HepG2 (cell line): ENCODE data around the gene CTRL. TPM values are rescaled to one million over a fixed set of nuclear protein-coding genes. Genes with fewer than 3 reads are reported as not detected.

Source experiments
- ATAC-seq: fragments of 200-7000 bp; cut with Tn5 transposase; 3 replicates; pipeline ENCODE4 v1.9.1; 2020; ENCODE audit warnings: mild to moderate bottlenecking, moderate library complexity
- BruUV-seq: library from RNA; stranded (reverse); fragments of 400-500 nt; replicated peaks from 2 replicates; lab custom pipeline; 2021; lab: Mats Ljungman, UMichigan
- CTCF ChIA-PET: fragments of 300-600 bp; formaldehyde crosslinking; extraction: SDS; loops from one replicate; lab custom pipeline; 2021; ENCODE audit warnings: low total read pairs, inconsistent platforms, low intra/inter-chr PET ratio; lab: Yijun Ruan, JAX
- POLR2A ChIA-PET: fragments of 350-600 bp; sonication (Branson Sonifier 250); formaldehyde crosslinking; loops from one replicate; lab custom pipeline; 2020; ENCODE audit warnings: antibody characterized with exemption, inconsistent platforms; lab: Yijun Ruan, JAX
- DNase-seq: peaks from one replicate; pipeline ENCODE4 v3.0.0-alpha.2; 2015; ENCODE audit warnings: low spot score
- FAIRE-seq: peaks from 3 replicates; lab custom pipeline; 2011; peaks lifted over from hg19 to GRCh38; lab: Jason Lieb, UNC
- H2AFZ ChIP-seq: one replicate; pipeline ENCODE4 v1.6.1; 2011; ENCODE audit warnings: low read length, inconsistent platforms
- H3K27ac ChIP-seq: fragments of 300-600 bp; 3 replicates; pipeline ENCODE4 v1.8.0; 2011; ENCODE audit warnings: mixed run types, mild to moderate bottlenecking, mixed read lengths, low read length, inconsistent platforms; ENCODE audit not compliant: insufficient read depth; ENCODE audit errors: extremely low read length
- H3K27me3 ChIP-seq, 2 experiments: fragments of 200-600 bp in 1 of 2; 2 replicates in 1 of 2; 3 replicates in 1 of 2; pipeline versions ENCODE4 v1.6.0 to v1.8.0; 2011; ENCODE audit warnings: low read length in 2 of 2, mild to moderate bottlenecking in 2 of 2, moderate library complexity in 2 of 2, inconsistent platforms in 1 of 2; ENCODE audit not compliant: insufficient read depth in 2 of 2, control insufficient read depth in 1 of 2
- H3K36me3 ChIP-seq, 2 experiments: fragments of 200-600 bp in 1 of 2; replicated peaks in 1 of 2; 2 replicates in 1 of 2; 3 replicates in 1 of 2; pipeline versions ENCODE4 v1.5.1 to v1.8.0; 2011; ENCODE audit warnings: low read length in 2 of 2, inconsistent platforms in 1 of 2; ENCODE audit not compliant: insufficient read depth in 2 of 2, control insufficient read depth in 1 of 2
- H3K4me1 ChIP-seq: 2 replicates; pipeline ENCODE4 v1.5.1; 2012; ENCODE audit warnings: low read length, inconsistent platforms; ENCODE audit not compliant: insufficient read depth
- H3K4me2 ChIP-seq: 2 replicates; pipeline ENCODE4 v1.6.0; 2011; ENCODE audit warnings: low read depth, low read length, inconsistent platforms
- H3K4me3 ChIP-seq, 3 experiments: fragments of 200-600 bp in 1 of 3; sonication (generic), shearing (Covaris generic) in 1 of 3; replicated peaks in 1 of 3; 2 replicates each; pipeline ENCODE4 v1.5.1; 2011 to 2016; ENCODE audit warnings: low read length in 3 of 3, inconsistent platforms in 2 of 3, low read depth in 2 of 3, mild to moderate bottlenecking in 2 of 3, control low read depth in 1 of 3, mixed read lengths in 1 of 3; ENCODE audit not compliant: insufficient read depth in 1 of 3
- H3K79me2 ChIP-seq: one replicate; pipeline ENCODE4 v1.6.1; 2011; ENCODE audit warnings: low read length, inconsistent platforms; ENCODE audit not compliant: insufficient read depth
- H3K9ac ChIP-seq: 2 replicates; pipeline ENCODE4 v1.6.0; 2011; ENCODE audit warnings: mild to moderate bottlenecking, low read depth, low read length, inconsistent platforms; ENCODE audit not compliant: insufficient read depth
- H3K9me3 ChIP-seq: 2 replicates; pipeline ENCODE4 v1.5.1; 2012; ENCODE audit warnings: mild to moderate bottlenecking, low read length
- H4K20me1 ChIP-seq: 2 replicates; pipeline ENCODE4 v1.6.0; 2011; ENCODE audit warnings: inconsistent platforms, mild to moderate bottlenecking, low read length, moderate library complexity; ENCODE audit not compliant: insufficient read depth
- PHB2 ChIP-seq: fragments of 450-650 bp; IDR thresholded peaks from 2 replicates; pipeline ENCODE4 v1.6.1; 2018; ENCODE audit not compliant: partially characterized antibody
- XRCC5 ChIP-seq: fragments of 200-400 bp; formaldehyde crosslinking; optimal IDR thresholded peaks from 2 replicates; pipeline ENCODE3; 2017; ENCODE audit warnings: mild to moderate bottlenecking, low read length
- ZKSCAN5 ChIP-seq: sonication (generic); formaldehyde crosslinking; IDR thresholded peaks from 2 replicates; pipeline ENCODE4 v1.5.1; 2020; ENCODE audit warnings: mild to moderate bottlenecking, missing genetic modification reagents
- ZNF142 ChIP-seq: sonication (generic); formaldehyde crosslinking; IDR thresholded peaks from 2 replicates; pipeline ENCODE4 v1.4.0; 2020; ENCODE audit warnings: missing genetic modification reagents
- ZNF24 ChIP-seq: fragments of 450-650 bp; IDR thresholded peaks from 2 replicates; pipeline ENCODE4 v1.6.1; 2017; ENCODE audit warnings: antibody characterized with exemption, mild to moderate bottlenecking
- ZNF343 ChIP-seq: sonication (generic); formaldehyde crosslinking; IDR thresholded peaks from 2 replicates; pipeline ENCODE4 v1.4.0; 2020; ENCODE audit warnings: mild to moderate bottlenecking, missing genetic modification reagents
- ZNF567 ChIP-seq: sonication (generic); formaldehyde crosslinking; IDR thresholded peaks from 2 replicates; pipeline ENCODE4 v1.8.1; 2023; ENCODE audit warnings: mild to moderate bottlenecking, missing genetic modification reagents, borderline replicate concordance
- ZNF768 ChIP-seq: sonication (generic); formaldehyde crosslinking; IDR thresholded peaks from 2 replicates; pipeline ENCODE4 v1.4.0; 2020; ENCODE audit warnings: missing genetic modification reagents
- ZNF800 ChIP-seq: sonication (generic); formaldehyde crosslinking; IDR thresholded peaks from 2 replicates; pipeline ENCODE4 v1.4.0; 2020; ENCODE audit warnings: missing genetic modification reagents
- ZNF878 ChIP-seq: sonication (generic); formaldehyde crosslinking; IDR thresholded peaks from 2 replicates; pipeline ENCODE4 v1.8.1; 2023; ENCODE audit warnings: mild to moderate bottlenecking, missing genetic modification reagents, moderate library complexity
- ZXDC ChIP-seq: sonication (generic); formaldehyde crosslinking; IDR thresholded peaks from 2 replicates; pipeline ENCODE4 v1.5.0; 2020; ENCODE audit warnings: mild to moderate bottlenecking, missing genetic modification reagents
- WGBS: methylation state at CpG from one replicate; pipeline ENCODE4 v1.1.6; 2017; ENCODE audit warnings: low lambda C conversion rate; 5-methylcytosine and 5-hydroxymethylcytosine counted together
- in situ Hi-C: cut with HindIII; loops from 2 replicates; pipeline ENCODE4 v1.10.0; 2017; ENCODE audit warnings: low pct_unique_long_range_greater_than_20kb; ENCODE audit not compliant: extremely low pct_ligation_motif_present
- intact Hi-C: fragments of 100-400 bp; cut with micrococcal nuclease; formaldehyde crosslinking; loops from one replicate; pipeline ENCODE4 v1.10.0; 2022; ENCODE audit not compliant: unreplicated experiment
- polyA plus RNA-seq, 8 experiments: library from polyadenylated mRNA; depleted of rRNA in 3 of 8; stranded (reverse) in 7 of 8; unstranded in 1 of 8; fragments of >200 nt; fragmentation: Illumina TruSeq in 4 of 8; extraction: Trizol in 4 of 8; gene quantifications; 2 replicates each; pipeline versions ENCODE4 v1.2.1 to v1.2.3, GENCODE V29; 2011 to 2016; ENCODE audit warnings: low read depth in 4 of 8, missing spikeins in 1 of 8, mixed read lengths in 1 of 8; ENCODE audit not compliant: insufficient read depth in 1 of 8
- total RNA-seq, 5 experiments: library from RNA; depleted of rRNA; stranded (reverse); fragments of >200 nt; fragmentation: Illumina TruSeq; extraction: Trizol; gene quantifications; 2 replicates each; pipeline ENCODE4 v1.2.3, GENCODE V29; 2016; ENCODE audit warnings: low read depth in 1 of 5

CTRL gene
- total and polyA plus RNA-seq, 2 of the 13 experiments (the other 11 are each of a cell fraction or from before 2014, with no cell fraction given), result 1.9 to 2.7 TPM

- POLR2A ChIA-PET, result interaction anchor here (0.6 to 12.9 kb wide), 10 partner anchors 10 to 149 kb away, joined by 4 to 226 read pairs (median 10); partner anchors contain the start of genes DDX28, DUS2, LCAT and PSMB10
- CTCF ChIA-PET, result interaction anchor here (1.8 kb wide), 1 partner anchor 24 kb away, joined by 3 read pairs; no protein-coding TSS in a partner anchor
- peak; percentile 72 for DNase-seq
- WGBS, result 9% methylated on average over 40 of the region's 40 CpGs
- H3K4me3 ChIP-seq, result peak overlapping the region; percentile 89 to 91 (median 90)
- H2AFZ ChIP-seq, result no peak overlapping the region
- peaks cover 43% of the 10 kb centered on the region for H3K79me2 ChIP-seq
- peak overlapping the region; percentile 92 for H3K4me2 ChIP-seq
- intact Hi-C loops (loop anchor here (2.0 kb wide), 1 partner anchor 27 kb away; no protein-coding TSS in a partner anchor), in situ Hi-C loops (no loop called here)
- peaks cover 57% of the 10 kb centered on the region for H3K4me1 ChIP-seq
- peak overlapping the region; percentile 83 for H3K9ac ChIP-seq
- H3K9me3 ChIP-seq, result no peaks in the 10 kb centered on the region
- BruUV-seq, result no TSS peak
- no peak for FAIRE-seq
- peak overlapping the region; percentile 92 for H3K27ac ChIP-seq
- ATAC-seq, result peak; percentile 66
- no peaks in the 10 kb centered on the region; a peak in 1 of 5 replicates for H3K36me3 ChIP-seq
- H3K27me3 ChIP-seq, result peaks cover 0 to 3% of the 10 kb centered on the region in 2 experiments; a peak in 1 of 5 replicates
- H4K20me1 ChIP-seq, result peaks cover 11% of the 10 kb centered on the region
- TF ChIP-seq ZNF878 (CRISPR knock-in tag), result no peak
- no peak for TF ChIP-seq ZNF24
- TF ChIP-seq ZNF142, result no peak
- peak; percentile 32; the same call in 1 of the 2 replicates for TF ChIP-seq ZNF768 (CRISPR knock-in tag)
- no peak for TF ChIP-seq PHB2
- no peak for TF ChIP-seq ZNF800
- TF ChIP-seq ZNF343 (CRISPR knock-in tag), result no peak
- TF ChIP-seq ZNF567, result 0 out of 2 replicates have a peak, but pooled peaks have one; percentile 9
- peak; percentile 4; the same call in 1 of the 2 replicates for TF ChIP-seq ZXDC
- no peak for TF ChIP-seq ZKSCAN5 (CRISPR knock-in tag)
- no peak for TF ChIP-seq XRCC5
Measured at GRCh38 chr16:67969254-67970039, 37.8 kb upstream of the CTRL start.
